GM06990 (cell line): ENCODE results near the gene DNAJC24.

ENCODE experiments used
- DNase-seq: peaks from one replicate; pipeline ENCODE4 v3.0.0-alpha.2; 2011; ENCODE audit not compliant: insufficient read length; ENCODE audit errors: extremely low read depth
- H3K27me3 ChIP-seq: replicated peaks from 2 replicates; pipeline ENCODE4 v1.6.0; 2011; ENCODE audit warnings: low read length; ENCODE audit not compliant: control insufficient read depth, insufficient read depth
- H3K36me3 ChIP-seq: 2 replicates; pipeline ENCODE4 v1.5.1; 2011; ENCODE audit warnings: low read length; ENCODE audit not compliant: control insufficient read depth, insufficient read depth
- H3K4me3 ChIP-seq: replicated peaks from 2 replicates; pipeline ENCODE4 v1.5.1; 2011; ENCODE audit warnings: low read depth, mild to moderate bottlenecking, control low read depth, low read length
- CTCF ChIP-seq: IDR thresholded peaks from 2 replicates; pipeline ENCODE4 v1.5.1; 2011; ENCODE audit warnings: low read length, control low read depth, mild to moderate bottlenecking, inconsistent platforms; ENCODE audit not compliant: insufficient read depth, poor library complexity, severe bottlenecking

DNAJC24 gene

GRCh38 chr11:31397239-31397834, 27.7 kb downstream of the DNAJC24 start:
- peak; percentile 59 for TF ChIP-seq CTCF
- Histone ChIP-seq H3K4me3 (no peak overlapping the region), H3K36me3 (no peaks in the 10 kb centered on the region), H3K27me3 (no peaks in the 10 kb centered on the region)
- DNase-seq, result no peak

GRCh38 chr11:31404614-31405013, 35.0 kb downstream of the DNAJC24 start:
- TF ChIP-seq CTCF, result no peak
- no peak overlapping the region for H3K4me3 ChIP-seq
- no peaks in the 10 kb centered on the region for H3K36me3 ChIP-seq
- DNase-seq, result no peak
- H3K27me3 ChIP-seq, result no peaks in the 10 kb centered on the region

GRCh38 chr11:31408201-31408600, 38.5 kb downstream of the DNAJC24 start:
- Histone ChIP-seq H3K27me3 (no peaks in the 10 kb centered on the region), H3K36me3 (no peaks in the 10 kb centered on the region), H3K4me3 (no peak overlapping the region)
- DNase-seq, result no peak
- TF ChIP-seq CTCF, result no peak

GRCh38 chr11:31412946-31413345, 43.3 kb downstream of the DNAJC24 start:
- Histone ChIP-seq H3K27me3 (no peaks in the 10 kb centered on the region), H3K4me3 (no peak overlapping the region), H3K36me3 (0 out of 2 replicates have a peak, but pooled peaks cover 2% of the 10 kb centered on the region)
- TF ChIP-seq CTCF, result no peak
- no peak for DNase-seq

- Histone ChIP-seq H3K27me3 (no peaks in the 10 kb centered on the region), H3K36me3 (0 out of 2 replicates have a peak, but pooled peaks cover 2% of the 10 kb centered on the region), H3K4me3 (no peak overlapping the region)
- no peak for DNase-seq
- TF ChIP-seq CTCF, result no peak
Measured at GRCh38 chr11:31414338-31414737, 44.7 kb downstream of the DNAJC24 start.

GRCh38 chr11:31415435-31415834, 45.8 kb downstream of the DNAJC24 start:
- no peak for TF ChIP-seq CTCF
- no peak for DNase-seq
- Histone ChIP-seq H3K27me3 (no peaks in the 10 kb centered on the region), H3K4me3 (no peak overlapping the region), H3K36me3 (0 out of 2 replicates have a peak, but pooled peaks cover 2% of the 10 kb centered on the region)
